SK-N-MC (cell line): ENCODE data around the gene HRH1.

Experiments
- DNase-seq: peaks from one replicate; pipeline ENCODE4 v3.0.0-alpha.2; 2011; ENCODE audit warnings: low read depth, low spot score
- H3K27ac ChIP-seq: fragments of 200-600 bp; sonication (generic); 2 replicates; pipeline ENCODE4 v1.5.1; 2016; ENCODE audit warnings: mixed run types
- H3K36me3 ChIP-seq: fragments of 200-600 bp; sonication (generic); 2 replicates; pipeline ENCODE4 v1.6.1; 2017; ENCODE audit warnings: antibody characterized with exemption, low read length, mixed read lengths; ENCODE audit not compliant: insufficient read depth
- H3K4me3 ChIP-seq: fragments of 200-600 bp; sonication (generic); 2 replicates; pipeline ENCODE4 v1.5.1; 2016
- H3K9ac ChIP-seq: fragments of 200-600 bp; sonication (generic); 2 replicates; pipeline ENCODE4 v1.8.0; 2017; ENCODE audit warnings: mixed run types, mixed read lengths; ENCODE audit not compliant: insufficient read length
- H3K9me3 ChIP-seq: fragments of 200-600 bp; sonication (generic); 2 replicates; pipeline ENCODE4 v1.6.1; 2017; ENCODE audit warnings: low read depth, mild to moderate bottlenecking, antibody characterized with exemption, low read length, moderate library complexity, mixed read lengths
- EZH2 ChIP-seq: fragments of 200-600 bp; sonication (generic); IDR thresholded peaks from one replicate; pipeline ENCODE4 v1.6.1; 2017; ENCODE audit warnings: antibody characterized with exemption
- FOXP2 ChIP-seq: optimal IDR thresholded peaks from 2 replicates; pipeline ENCODE3; 2011; ENCODE audit warnings: mild to moderate bottlenecking, moderate library complexity; ENCODE audit not compliant: insufficient read depth; ENCODE audit errors: extremely low read length, control extremely low read depth
- POLR2AphosphoS5 ChIP-seq: IDR thresholded peaks from 2 replicates; pipeline ENCODE4 v1.6.1; 2012; ENCODE audit warnings: mild to moderate bottlenecking, low read depth, low read length, borderline replicate concordance

HRH1 gene

DNA sequence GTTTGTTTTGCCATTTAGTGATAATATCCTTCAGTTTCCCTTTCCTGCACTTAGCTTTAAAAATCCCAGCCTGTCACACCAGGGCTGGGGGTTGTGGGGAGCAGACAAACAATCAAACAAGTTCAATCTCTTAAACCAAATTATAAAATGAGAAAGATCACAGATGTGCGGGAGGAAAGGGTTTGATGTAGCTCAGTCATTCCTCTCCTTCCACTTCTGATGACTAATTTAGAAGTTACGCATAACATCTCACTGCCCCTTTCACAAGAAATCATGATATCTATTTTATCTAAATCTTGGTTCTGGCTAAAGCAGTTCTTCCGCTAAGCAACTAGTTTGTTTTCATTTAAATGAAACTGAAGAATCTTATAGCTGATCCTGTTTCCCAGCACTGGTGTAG is 83.8 kb downstream of the HRH1 start:
- Histone ChIP-seq H3K9ac (no peak overlapping the region), H3K27ac (no peak overlapping the region), H3K4me3 (no peak overlapping the region), H3K36me3 (no peaks in the 10 kb centered on the region), H3K9me3 (no peaks in the 10 kb centered on the region)
- DNase-seq: no peak
- TF ChIP-seq EZH2 (no peak), POLR2AphosphoS5 (no peak), FOXP2 (no peak)

DNA sequence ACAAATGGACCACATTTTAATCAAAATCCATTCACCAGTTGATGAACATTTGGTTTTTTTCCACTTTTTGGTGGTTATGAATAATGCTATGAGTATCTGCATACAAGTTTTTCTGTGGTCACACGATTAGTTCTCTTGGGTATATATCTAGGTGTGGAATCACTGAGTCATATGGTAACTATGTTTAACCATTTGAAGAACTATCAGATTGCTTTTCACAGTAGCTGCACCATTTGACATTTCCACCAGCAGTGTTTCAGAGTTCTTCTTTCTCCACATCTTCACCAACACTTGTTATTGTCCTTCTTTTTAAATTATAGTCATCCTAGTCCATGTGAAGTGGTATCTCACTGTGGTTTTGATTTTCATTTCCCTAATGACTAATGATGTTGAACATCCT is 84.6 kb downstream of the HRH1 start:
- H3K27ac ChIP-seq: no peak overlapping the region
- H3K9me3 ChIP-seq: no peaks in the 10 kb centered on the region
- no peak for TF ChIP-seq EZH2
- no peak for TF ChIP-seq FOXP2
- no peak for TF ChIP-seq POLR2AphosphoS5
- no peak for DNase-seq
- H3K36me3 ChIP-seq: no peaks in the 10 kb centered on the region
- no peak overlapping the region for H3K9ac ChIP-seq
- H3K4me3 ChIP-seq: no peak overlapping the region

DNA sequence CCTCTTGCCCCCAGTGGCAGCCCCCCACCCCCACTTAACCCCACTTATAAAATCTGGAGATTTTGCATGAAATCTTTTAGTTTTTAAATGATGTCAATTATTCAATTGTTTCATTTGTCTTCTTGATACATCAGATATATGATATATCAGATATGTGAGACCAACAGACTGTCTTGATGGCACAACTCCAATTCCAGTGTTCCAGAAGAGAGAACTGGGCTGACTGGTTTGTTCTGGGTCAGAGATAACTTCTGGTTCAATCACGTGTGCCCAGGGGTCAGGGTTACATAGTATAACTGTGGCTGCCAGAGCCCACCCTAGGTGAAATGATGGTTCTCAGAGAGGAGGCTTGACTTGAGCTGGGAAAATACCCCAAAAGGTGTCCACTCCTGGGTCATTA is 85.5 kb downstream of the HRH1 start:
- H3K4me3 ChIP-seq: no peak overlapping the region
- no peak overlapping the region for H3K9ac ChIP-seq
- no peaks in the 10 kb centered on the region for H3K36me3 ChIP-seq
- no peaks in the 10 kb centered on the region for H3K9me3 ChIP-seq
- no peak for DNase-seq
- TF ChIP-seq EZH2 (no peak), FOXP2 (no peak), POLR2AphosphoS5 (no peak)
- no peak overlapping the region for H3K27ac ChIP-seq

DNA sequence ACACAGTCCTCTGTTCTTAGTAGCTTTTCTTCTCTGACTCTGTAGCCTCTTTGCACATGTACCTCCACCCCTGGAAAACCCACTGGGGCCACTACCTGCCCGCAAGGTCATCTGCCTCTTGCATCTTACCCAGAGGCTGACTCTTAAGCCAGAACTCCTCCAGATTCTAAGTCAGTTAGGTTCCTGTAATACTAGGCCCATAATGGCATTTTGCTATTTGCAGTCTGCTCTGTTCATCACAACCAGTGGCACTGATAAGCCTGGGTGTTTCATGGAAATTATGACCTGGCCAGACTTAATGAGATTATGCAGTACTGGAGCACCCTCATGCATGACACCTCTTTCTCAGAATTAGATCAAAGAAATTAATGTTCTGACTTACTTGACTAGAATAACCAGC is 86.2 kb downstream of the HRH1 start:
- Histone ChIP-seq H3K36me3 (no peaks in the 10 kb centered on the region), H3K27ac (no peak overlapping the region), H3K9ac (no peak overlapping the region), H3K9me3 (no peaks in the 10 kb centered on the region), H3K4me3 (no peak overlapping the region)
- no peak for TF ChIP-seq FOXP2
- no peak for TF ChIP-seq POLR2AphosphoS5
- no peak for TF ChIP-seq EZH2
- DNase-seq: no peak

DNA sequence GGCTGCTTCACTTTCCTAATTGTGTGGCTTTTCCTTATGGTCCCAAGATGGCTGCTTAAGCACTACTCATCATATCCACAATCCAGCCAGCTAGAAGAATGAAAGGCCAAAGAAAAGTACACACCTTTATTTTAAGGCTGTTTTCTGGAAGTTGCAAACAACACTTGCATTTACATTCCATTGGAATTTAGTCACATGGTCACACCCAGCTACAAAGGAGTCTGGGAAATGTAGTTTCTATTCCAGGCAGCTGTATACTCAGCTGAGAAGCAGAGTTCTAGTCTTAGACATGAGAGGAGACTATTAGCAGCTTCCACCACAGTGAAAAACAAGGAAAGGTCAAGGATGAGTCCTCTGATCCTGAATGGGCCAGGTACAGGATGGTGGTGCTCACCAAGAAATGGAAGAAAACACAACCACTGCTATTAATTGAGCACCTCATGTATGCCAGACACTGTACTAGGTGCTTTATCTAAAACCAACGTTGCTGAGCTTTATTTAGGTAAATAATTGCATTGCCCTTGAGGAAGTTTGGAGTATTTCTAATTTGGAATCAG is 89.9 kb downstream of the HRH1 start:
- no peak overlapping the region for H3K9ac ChIP-seq
- no peaks in the 10 kb centered on the region for H3K36me3 ChIP-seq
- no peak for TF ChIP-seq EZH2
- no peak for TF ChIP-seq POLR2AphosphoS5
- TF ChIP-seq FOXP2: no peak
- no peak overlapping the region for H3K27ac ChIP-seq
- no peak for DNase-seq
- no peak overlapping the region for H3K4me3 ChIP-seq
- H3K9me3 ChIP-seq: no peaks in the 10 kb centered on the region

DNA sequence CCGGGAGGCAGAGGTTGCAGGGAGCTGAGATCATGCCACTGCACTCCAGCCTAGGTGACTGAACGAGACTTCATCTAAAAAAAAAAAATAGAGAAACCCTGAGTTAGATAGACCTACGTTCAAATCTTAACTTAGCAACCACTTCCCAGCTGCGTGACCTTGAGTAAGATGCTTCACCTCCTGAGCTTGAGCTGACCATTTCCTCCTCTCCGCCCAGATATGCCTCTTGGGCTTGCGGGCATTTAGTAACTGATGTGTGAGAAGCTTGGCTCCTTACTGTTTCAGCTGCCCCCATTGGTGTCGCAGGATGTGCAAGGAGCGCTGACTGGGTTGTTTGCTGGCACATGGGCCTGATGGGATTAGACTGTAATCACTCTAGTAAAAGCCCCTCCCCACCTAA is 91.0 kb downstream of the HRH1 start:
- TF ChIP-seq POLR2AphosphoS5: no peak
- TF ChIP-seq EZH2: no peak
- no peak for TF ChIP-seq FOXP2
- no peak overlapping the region for H3K27ac ChIP-seq
- DNase-seq: no peak

DNA sequence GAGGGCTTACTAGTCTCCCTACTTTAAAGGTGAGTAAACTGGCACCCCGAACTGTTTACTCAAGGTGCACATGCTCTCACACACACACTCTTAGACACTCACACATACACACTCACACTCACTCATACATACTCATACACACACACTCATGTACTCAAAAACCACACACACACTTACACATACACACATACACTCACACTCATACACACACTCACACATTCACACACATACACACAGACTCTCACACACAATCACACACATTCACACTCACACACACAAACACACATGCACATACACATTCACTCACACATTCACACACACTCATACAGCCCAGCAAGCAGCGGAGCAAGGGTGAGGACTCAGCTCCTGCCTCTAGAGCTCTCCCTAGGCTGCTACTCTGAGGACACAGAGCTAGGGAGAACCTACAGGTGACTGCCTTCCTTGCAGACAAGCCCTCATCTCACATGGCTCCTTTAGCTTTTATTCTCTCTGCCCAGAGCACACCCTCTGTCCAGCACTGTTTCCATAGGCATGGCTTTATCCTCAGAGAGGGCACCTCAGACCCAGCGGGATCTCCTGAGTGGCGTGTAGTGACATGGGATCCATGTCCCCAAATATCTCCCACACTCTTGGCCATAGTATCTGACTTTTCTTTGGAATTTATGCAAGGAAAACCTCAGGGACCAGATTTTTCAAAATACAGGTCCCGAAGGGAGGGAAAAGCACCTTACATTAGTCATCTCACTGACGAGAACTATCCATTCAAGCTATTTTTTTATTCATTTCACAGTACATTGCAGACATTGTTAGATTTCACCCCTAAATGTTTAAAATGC is 91.8 kb downstream of the HRH1 start:
- no peak overlapping the region for H3K4me3 ChIP-seq
- H3K9me3 ChIP-seq: no peaks in the 10 kb centered on the region
- H3K9ac ChIP-seq: no peak overlapping the region
- no peak for TF ChIP-seq FOXP2
- no peak for TF ChIP-seq POLR2AphosphoS5
- no peak for TF ChIP-seq EZH2
- DNase-seq: no peak
- no peaks in the 10 kb centered on the region for H3K36me3 ChIP-seq
- H3K27ac ChIP-seq: no peak overlapping the region

More for the DNA sequence above, 91.0 kb downstream of the HRH1 start:
- Histone ChIP-seq H3K9ac (no peak overlapping the region), H3K9me3 (no peaks in the 10 kb centered on the region), H3K4me3 (no peak overlapping the region), H3K36me3 (no peaks in the 10 kb centered on the region)

DNA sequence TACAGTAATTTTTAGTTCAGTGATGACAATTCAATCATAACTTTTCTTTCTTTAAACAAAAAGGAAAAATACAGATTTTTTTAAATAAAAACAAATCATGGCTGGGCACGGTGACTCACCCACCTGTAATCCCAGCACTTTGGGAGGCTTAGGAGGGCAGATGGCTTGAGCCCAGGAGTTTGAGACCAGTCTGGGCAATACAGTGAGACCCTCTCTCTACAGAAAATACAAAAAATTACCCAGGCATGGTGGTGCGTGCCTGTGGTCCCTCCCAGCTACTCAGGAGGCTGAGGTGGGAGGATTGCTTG is 92.3 kb downstream of the HRH1 start:
- TF ChIP-seq POLR2AphosphoS5 (no peak), FOXP2 (no peak), EZH2 (no peak)
- no peak overlapping the region for H3K4me3 ChIP-seq
- H3K27ac ChIP-seq: no peak overlapping the region
- H3K36me3 ChIP-seq: no peaks in the 10 kb centered on the region
- H3K9me3 ChIP-seq: no peaks in the 10 kb centered on the region
- DNase-seq: no peak
- no peak overlapping the region for H3K9ac ChIP-seq
